Kidney glomerular epithelial cell (primary cell): ENCODE measurements around the gene EPHA7.

ENCODE experiments used
- DNase-seq: peaks from one replicate; lab custom pipeline; 2025; lab: John Stamatoyannopoulos, UW

The EPHA7 gene

DNA sequence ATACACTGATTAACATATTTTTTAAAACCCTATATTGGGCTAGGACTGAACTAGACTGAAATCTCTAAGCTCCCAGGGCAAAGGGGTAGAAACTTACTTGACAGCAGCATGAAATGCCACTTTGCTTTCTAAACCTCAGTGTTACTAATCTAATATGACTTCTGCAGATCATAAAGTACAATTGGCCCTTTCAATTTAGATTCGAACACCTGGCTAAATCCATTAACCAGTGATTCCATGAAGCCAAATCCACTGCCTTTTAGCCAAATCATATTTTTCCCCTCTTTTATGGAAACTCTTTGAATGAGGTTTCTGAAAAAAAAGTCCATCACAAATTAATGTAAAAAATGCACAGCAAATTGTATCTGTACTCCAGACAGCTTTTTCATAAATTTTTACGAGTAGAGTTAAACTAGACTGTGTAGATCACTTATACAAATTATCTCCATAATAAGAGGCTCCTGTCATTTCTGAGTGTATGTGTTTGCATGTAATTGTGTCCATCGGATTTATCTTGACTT lies 25.7 kb downstream of the EPHA7 start:
- no peak for DNase-seq

DNA sequence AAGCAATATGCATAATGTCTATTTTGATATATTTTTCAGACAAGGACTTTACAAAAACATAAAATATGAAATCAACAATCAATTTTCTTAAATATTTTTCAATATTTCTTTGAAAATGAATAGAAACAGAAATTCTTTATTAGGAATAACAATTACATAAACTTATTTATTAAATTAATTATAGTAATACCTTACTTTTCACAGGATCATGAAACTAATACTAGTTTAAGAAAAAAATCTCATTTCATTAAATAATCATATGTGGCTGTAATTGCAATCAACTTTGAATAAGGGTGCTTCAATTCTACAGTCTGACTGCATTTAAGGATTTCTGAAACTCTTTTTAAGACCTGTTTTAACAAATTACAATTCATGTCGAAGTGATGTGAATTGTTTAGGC lies 26.6 kb downstream of the EPHA7 start:
- no peak for DNase-seq

DNA sequence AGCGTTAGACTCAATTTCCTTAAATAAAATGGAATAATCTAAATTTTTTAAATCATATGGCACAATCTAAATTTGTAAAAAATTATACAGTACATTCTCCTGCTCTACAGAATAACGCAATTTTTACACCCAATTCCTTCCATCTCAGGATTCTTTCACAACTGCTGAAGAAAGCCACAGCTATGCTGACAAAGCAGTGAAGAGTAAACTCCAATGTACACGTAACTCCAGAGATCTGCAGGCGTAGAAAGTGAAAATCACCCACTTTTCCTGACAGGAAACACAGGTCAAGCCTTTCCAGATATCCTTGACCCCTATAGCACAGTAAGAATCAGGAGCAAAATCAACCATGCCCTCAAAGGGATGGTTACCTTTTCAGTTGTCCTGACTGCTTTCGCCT lies 27.4 kb downstream of the EPHA7 start:
- no peak for DNase-seq

DNA sequence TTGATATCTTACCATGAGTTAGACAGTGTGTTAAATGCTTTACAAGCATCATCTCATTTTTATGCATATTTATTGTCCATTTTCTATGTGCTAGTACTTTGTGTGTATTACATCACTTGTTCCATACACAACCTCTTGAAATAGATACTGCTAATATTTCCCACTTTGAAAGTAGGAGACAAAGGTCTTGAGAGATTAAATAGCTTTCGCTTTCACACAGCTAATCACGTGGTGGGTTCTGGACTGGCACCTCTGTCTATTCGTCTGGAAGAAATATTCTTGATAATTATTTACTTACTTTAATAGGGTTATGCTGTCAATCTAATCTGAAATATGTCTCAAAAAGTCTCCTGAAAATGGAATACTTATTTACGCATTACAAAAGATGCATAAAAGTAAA lies 30.2 kb downstream of the EPHA7 start:
- no peak for DNase-seq

DNA sequence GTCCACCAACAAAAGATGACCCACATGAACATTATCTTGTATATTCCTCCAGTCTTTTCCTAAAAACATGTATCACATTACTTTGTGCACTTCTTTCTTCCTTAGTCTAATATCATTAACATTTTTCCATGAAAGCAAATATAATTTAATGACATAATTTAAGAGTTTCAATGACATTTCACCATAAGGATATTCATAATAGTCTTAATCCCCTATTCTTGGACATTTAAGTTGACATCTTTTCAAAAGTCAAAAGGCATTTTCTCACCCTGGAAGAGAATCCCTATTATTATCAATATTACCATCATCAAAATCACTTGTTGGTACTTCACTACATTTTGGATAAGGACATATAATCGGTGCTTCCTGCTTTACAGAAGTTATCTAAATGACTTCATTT lies 31.3 kb downstream of the EPHA7 start:
- no peak for DNase-seq

DNA sequence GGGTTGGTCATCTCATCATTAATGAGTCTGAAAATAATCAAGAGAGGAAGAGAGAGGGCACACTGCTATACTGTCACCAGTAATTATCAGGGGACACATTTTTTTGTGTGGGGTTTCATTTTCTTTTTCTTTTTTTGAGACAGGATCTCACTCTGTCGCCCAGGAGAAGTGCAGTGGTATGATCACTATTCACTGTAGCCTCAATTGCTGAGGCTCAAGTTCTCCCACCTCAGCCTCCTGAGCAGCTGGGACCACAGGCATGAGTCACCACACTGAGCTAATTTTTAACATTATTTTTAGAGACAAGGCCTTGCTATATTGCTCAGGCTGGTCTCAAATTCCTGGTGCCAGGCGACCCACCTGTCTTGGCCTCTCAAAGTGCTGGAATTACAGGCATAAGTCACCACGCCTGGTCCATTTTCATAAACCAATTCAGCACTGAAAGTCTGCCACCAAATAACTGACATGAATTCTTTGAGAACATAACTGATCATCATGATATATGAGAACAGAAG lies 43.3 kb downstream of the EPHA7 start:
- DNase-seq: no peak

DNA sequence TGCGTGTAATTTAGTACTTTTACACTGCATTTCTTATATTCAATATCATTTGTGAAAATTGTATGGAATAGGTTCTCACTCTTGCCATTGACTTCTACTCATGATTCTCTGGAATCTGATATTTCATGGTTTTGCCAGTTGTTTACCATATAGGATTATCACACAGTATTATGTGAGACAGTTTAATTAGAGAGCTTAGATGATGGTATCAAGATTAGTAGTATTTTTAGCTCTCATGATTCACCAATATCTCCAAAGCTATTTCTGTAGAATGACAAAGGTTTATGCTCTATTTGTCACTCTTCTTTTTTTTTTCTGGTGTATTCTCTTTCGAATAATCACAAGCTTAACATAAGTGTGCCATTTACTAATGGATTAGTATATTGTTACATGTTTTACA lies 45.9 kb downstream of the EPHA7 start:
- no peak for DNase-seq

DNA sequence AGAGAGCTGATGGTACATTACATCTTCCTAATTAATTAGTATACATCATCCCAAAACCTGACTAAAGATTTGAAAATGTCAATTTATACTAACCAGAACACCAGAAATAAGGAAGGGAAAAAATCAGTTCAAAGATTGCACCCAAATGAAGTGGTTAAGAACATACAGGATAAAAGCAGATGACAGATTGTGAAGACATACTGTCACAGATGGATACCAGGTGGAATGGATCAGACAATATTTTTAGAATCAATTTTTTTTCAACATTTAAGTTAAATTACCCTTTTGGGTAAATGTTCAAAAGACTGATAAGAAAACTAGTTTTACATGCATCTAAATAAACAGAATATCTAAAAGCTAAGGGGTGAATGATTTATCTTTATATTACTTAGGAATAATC lies 47.6 kb downstream of the EPHA7 start:
- DNase-seq: no peak

DNA sequence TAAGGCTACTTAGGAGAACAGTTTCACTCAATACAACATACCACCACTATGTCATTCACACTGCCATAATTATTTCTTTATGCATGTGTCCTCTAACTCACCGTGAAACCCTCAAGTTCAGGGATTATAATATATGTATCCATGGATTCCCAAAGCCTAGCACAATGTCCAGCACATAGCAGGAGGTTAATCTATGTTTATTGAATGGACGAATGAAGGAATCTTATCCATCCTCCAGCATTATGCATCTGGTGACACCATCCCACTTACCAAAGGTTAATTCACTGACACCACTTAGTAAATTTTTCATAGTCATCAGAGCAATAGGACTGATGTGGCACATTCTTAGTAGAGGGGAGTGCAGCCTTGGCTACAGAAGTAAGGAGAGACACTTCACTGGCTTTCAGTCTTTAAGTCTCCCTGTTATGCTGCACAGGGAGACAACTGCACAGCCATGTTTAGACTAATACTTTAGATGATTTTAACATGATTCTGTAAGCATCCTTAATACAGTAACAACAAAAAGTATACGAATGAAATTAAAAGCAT lies 49.7 kb downstream of the EPHA7 start:
- no peak for DNase-seq

DNA sequence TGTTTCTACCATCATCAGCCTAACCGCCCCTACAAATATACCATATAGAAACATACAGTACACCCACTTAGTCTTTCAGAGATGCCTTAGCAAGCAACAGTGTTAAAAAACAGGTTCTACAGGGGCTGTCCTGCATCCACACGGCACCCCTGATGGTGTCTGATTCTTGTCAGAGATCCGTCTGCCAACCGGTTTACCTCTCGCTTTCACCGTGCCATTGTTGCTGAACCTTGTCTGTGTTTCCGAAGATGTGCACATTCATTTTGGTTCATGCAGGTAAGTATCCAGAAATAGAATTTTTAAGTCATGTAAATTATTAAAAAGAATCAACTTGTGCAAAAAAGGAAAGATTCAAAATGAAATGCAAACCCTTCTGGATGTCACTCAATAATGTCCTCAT lies 52.9 kb downstream of the EPHA7 start:
- no peak for DNase-seq

DNA sequence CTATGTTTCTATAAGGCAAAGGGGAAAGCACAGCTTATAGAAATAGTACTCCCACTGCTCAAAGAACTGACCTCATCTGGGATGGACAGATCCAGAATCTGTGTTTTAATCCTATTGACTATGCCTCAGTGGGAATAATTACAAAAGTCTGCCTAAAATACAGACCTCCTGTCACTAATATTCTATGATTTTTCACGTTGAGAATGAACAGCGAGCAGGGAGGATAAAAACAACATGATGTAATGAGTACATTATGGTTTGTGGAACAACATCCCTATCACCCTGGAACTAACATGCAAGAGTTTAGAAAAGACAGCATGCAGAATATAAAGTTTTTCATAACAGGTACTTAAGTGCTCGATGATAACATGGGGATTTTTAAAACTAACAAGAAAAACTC lies 53.9 kb downstream of the EPHA7 start:
- DNase-seq: no peak

DNA sequence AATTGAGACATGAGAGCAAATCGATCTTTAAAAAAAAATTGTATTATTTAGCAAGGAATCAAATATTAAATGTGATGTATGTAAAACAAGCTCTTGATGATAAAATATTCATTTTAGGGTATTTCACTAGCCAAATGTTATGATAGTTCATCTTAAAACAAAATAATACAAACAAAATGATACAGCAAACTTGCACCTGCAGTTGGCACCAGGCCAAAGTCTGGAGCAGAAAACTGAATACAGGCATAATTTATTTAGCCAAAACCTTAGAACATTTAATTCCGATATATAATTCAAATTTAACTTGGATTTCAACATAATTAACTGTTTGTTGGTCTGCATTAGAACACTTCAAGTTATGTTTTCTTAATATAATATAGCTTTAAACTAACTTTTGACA lies 60.9 kb downstream of the EPHA7 start:
- DNase-seq: no peak

DNA sequence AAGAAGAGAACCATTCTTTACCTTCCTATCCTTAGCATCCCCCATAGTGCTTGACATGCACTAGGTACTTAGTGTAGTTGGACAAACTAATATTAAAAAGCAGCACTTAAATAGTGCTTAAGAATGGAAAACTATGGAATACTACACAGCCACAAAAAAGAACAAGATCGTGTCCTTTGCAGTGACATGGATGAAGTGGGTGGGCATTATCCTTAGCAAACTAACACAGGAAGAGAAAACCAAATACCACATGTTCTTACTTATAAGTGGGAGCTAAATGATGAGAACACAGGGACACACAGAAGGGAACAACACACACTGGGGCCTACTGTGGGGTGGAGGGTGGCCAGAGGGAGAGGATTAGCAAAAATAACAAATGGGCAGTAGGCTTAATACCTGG lies 66.8 kb downstream of the EPHA7 start:
- no peak for DNase-seq

DNA sequence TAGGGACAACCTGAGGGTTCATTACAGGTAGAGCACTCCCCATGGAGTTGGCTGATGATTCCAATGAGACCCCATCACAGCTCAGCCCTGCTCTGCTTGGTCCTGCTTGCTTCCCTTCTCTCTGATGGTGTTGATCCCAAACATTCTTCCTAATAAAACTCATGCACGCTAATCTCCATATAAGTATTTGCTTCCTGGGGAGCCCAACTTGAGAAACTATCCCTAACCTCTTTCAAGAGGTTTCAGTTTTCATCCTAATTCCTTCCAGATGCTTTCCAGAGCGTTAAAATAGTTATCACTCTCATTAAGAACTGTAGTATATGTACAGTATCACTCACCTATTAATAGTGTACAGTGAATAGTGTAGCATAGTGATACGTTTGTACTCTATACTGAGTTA lies 68.1 kb downstream of the EPHA7 start:
- DNase-seq: no peak

DNA sequence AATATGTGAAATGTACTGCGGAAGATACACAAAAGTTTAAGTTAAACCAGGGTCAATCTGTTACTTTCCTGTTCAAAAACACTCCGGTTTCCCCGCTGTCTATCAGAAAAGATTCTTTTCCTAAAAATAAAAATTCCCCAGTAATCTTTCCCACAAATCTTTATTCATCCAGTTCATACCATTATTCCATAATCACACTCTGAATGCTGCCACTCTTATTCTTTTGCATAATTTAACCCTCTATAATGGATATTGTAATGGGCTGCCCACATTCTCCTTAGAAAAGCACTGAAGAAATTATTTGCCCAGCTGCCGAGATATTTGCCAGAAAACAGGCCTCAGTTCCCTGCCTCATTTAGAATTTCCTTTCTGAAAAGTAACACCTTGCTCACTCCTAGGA lies 68.6 kb downstream of the EPHA7 start:
- DNase-seq: no peak

DNA sequence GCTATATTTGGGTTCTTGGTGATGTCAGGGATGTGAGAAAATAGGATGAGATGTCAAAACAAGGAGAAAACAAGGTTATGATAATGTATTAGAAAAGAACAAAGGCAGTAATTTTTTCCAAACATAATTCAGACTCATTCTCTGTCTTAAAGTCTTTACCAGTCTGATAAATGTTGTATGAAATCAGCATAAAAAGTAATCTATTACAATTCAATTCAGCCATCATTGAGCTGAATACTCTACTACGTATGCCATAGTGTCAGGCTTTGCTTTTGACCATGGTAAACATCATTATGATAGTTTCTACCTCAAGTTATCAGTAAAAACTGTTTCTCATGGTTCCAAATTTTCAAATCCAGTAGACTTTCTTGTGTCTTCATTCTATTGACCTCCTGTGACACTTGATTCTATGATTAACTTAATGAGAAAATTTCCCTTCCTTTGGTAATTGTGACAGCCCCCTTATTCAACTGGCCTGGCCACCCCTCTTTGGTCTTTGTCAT lies 75.0 kb downstream of the EPHA7 start:
- no peak for DNase-seq

DNA sequence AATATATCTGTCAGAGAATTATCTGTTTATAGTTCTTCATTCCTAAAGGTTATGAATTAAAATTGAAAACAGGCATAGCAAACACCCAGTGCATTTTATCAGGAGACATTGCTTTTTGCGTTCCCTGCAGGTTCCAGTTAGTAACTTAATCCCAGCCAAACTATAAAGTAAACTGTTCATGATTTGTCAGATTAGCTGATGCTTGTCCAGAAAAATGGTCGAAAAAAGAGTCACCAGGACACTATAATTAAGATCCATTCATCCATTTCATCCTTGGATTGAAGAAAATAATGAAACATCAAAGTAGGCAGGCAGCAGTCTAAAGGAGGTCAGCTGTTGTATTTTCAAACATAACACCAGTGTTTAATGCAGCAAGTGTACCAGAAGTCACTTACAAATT lies 75.9 kb downstream of the EPHA7 start:
- no peak for DNase-seq

DNA sequence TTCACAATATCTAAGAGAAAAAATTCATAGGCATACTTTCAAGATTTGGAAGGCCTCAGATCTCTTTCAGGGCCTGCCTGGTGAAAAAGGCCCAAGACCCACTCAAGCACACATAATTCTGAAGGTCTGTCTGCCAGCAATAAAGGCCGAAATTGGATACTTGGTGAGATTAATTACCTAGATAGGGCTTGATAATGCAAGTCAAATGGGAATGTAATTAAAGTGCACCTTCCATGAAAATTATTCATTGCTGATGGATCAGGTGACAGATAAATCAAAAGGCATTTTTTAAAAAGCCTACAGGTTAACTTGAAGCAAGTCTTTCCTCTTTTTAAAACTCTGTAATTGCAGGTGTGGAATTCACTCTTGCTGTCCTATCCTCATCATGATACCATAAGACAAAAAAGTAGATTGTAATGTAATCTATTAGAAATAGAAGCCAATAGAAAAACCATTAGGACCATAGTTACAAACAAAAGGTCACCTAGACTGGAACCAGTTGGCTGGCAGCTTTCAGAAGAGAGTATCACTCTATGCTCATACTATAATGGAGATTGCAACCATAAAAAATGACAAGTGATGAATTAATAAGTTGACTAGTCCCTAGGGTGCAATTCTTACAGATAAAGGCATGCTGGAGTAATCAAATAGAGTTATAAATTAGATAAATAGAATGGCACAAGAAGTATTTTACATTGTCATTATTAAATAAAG lies 77.3 kb downstream of the EPHA7 start:
- no peak for DNase-seq

DNA sequence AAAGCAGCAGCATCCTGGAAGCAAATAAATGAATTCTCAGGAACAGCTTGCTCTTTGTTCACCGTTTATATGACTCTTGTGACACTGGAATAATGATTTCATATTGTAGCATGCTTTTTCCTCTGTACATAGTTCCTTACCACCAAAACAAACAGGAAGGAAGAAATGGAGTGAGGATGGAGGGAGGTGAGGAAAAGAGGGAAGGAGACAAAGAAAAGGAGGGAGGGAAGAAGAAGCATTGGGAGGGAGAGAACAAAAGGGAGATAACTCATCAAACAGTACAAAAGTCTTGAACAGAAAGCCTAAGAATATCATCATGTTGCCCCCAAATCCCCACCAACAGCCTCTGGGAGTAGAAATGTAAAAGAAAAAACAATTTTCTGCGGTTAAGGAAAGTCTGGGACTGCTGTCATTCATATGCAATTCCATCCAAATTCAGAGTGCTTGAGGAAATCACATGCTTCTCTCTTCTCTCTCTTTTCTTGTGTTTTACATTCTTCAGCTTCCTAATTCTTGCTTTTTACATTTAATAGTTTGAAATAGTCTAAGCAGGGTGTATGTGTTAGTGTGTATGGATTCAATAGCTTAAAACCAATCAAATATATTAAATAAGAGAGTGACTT lies 81.5 kb downstream of the EPHA7 start:
- no peak for DNase-seq

DNA sequence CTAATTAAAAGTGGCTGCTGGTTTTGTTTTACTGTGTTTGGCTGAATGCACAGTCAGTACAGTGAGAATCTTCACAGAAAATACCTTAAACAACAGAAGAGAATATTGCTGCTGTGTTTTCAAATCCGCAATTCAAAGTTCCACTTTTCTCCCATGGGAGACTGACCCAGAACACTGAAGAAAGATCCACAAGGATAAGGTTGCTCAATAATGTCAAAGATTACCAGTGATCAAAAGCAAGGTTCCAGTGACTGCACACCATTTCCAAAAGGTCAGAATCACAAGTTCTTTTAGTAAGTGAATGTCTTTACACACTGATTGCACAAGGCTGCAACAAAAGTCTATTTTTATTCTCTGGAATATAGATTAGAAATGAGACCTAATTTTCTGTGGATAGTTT lies 82.3 kb downstream of the EPHA7 start:
- DNase-seq: peak; percentile 5

DNA sequence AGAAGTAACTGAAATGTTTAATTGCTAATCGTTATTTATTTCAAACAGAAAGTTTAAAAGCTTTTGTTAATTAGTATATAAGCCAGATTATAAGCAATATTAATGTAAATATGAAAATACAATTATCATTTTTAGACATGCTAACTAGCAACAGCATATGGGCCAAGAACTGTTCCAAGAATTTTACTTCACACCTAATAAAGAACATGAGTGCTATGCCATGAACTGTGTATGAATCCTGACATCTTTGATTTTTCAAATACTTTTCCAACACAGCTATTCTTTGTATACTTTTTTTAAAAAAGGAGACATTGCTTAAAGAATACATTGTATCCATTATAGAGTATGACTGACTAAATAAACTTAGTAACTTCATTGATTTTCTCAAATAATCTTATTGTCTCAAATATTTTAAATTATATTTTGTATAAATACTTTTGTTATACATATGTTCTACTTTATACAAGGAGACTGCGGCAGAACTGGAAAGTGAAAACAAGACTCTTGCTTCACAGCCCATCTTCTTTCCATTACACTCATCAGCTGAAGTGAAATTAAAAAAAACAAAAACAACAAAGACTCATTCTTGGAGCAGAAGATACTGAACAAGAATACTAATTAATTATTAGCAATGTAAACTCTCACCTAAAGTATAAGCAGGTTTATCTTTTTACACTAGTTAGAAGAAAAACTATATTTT lies 89.9 kb downstream of the EPHA7 start:
- DNase-seq: no peak

DNA sequence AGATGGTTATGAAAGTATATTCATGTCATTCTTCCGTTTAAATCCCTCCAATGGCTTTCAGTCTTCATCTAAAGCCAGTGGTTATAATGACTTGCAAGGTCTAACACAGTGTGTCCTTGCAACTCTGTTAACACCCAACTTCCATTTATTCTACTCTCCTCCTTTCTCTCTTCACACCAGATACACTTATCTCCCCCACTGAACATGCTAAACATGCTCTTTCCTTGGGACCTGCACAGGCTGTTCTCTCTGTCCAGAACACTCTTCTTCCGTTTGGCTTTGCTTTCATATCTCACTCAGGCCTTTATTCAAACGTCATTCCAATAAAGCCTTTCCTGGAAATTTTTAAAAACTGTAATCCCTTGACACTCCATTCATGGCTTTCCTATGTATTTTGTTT lies 91.5 kb downstream of the EPHA7 start:
- no peak for DNase-seq

DNA sequence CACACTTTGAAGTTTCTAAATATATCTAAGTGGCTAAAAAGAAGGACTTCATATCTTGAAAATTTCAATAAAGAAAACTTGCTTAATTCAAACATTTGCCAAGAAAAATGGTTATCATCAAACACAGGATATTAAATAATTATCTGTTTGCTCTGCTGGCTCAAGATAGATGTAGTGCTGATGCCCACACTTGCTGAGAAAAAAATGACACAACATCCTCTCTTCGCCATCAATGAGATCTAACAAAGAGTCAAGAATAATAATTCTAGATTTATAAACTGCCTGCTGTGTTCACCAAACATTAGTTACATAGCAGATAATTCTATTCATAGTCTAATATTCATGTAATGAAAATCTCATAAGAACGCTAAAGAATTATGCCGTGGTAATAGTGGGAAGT lies 93.6 kb downstream of the EPHA7 start:
- DNase-seq: no peak
